UCSD-AML1 (cell line): ENCODE measurements around the gene DYNLT3.

ENCODE experiments used
- DNase-seq: peaks from one replicate; lab custom pipeline; 2025; ENCODE audit not compliant: unreplicated experiment; lab: John Stamatoyannopoulos, UW

Gene DYNLT3, protein sequence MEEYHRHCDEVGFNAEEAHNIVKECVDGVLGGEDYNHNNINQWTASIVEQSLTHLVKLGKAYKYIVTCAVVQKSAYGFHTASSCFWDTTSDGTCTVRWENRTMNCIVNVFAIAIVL

DNA sequence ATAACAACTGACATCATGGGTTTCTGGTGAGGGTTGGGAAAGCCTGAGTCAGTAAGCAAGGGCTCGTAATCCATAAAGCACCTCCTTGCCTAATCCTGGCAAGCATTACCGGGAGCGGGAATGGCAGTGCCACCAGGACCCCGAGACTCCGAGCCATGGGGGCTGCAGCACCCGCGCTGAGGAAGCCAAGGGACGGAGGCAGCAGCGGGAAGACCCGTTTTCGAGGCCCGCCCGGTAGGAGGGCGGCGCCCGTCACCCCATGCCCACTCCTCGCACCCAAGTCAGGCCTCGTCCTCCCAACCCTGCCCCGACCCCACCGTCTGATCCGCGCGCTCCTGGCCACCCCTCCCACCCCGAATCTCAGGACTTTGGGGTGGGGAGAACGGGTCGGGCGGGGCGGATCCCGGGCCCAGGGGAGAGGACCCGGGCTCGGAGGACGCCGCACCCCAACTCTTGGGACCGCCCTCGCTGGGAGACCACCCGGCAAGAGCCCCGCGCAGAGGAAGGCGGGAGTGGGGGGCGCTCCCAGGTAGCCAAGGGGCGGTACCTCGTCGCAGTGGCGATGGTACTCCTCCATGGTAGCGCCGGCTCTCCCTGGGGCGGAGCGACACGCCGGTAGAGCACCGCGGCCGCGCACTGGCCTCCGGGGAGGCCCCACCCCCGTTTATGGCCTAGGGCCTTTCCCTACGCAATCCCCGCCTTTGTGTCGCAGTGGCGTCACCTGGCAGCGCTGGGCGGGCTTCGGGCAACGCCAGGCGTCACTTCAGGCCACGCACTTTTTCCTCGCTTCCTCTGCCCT, at the start of gene DYNLT3:
Gene DYNLT3, minus strand, starts transcription at position 638 of the 799 bp plus-strand sequence. Its CDS starts 61 bp downstream, at position 577.
- DNase-seq = no peak

DNA sequence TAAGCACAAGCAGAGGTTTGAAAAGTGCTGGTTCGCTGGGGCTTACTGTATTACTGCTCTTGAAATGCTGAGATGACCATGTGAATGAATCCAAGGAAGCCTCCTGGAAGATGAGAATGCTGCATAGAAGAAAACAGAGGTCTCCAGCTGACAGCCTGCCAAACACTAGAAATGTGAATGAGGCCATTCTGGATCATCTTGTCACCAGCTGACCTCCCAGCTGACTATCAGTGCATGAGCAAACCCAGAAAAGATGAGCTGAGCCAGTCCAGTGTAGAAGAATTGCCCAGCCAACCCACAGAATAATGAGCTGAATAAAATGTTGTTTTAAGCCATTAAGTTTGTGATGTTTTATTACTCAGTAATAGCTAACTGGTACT, 49.1 kb upstream of the DYNLT3 start:
- DNase-seq = no peak

DNA sequence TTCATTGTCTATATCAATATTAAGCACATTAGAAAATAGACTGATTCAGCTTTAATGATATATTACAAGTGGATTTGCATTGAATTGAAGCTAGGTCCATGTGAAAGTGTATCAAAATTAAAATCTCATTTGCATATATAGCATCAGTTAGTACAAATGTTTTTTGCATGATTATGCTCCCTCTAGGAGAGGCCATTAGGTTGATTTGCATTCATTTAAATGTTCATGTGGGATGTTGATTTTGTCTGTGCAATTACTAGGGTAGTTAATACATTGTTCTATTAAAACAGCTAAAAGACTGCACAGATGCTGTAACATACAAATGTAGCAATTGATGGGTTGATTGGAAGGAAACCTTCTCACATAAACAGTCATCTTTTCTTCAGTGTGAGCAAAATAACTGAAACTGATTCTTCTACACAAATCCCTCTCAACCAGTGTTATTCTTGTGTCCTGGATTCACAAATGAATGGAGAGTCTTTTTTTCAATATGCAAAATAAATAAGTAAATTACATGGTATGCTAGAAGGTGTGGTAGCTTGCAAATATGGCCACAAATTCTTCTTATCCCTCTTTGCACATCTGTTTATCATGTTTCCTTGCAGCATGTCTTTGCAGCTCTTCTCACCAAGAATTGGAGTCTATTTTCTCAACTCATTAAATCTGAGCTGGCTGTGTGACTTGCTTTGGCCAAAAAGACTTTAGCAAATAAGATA, 48.6 kb upstream of the DYNLT3 start:
- no peak for DNase-seq

GRCh38 chrX:37894725-37895124, 47.4 kb upstream of the DYNLT3 start:
- no peak for DNase-seq

DNA sequence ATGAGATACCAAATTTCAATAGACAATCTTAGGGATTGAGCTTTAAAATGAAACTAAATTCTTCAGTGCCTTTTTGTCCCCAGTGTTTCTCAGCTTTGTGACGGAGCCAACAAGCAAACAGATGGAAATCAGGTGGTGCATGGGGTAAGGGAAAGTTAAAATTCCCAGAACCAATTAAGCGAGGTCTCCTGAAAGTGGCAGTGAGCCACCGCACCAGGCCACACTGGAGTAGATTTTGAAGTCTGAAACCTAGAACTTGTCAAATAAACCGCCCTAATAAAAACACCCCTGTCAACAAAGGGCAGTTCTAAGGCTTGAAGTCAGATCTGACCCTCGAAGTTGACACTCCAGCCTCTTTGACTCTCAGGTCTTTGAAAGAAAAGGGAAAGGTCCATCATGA, 40.6 kb upstream of the DYNLT3 start:
- DNase-seq = no peak

GRCh38 chrX:37887347-37887746, 40.0 kb upstream of the DYNLT3 start:
- no peak for DNase-seq

DNA sequence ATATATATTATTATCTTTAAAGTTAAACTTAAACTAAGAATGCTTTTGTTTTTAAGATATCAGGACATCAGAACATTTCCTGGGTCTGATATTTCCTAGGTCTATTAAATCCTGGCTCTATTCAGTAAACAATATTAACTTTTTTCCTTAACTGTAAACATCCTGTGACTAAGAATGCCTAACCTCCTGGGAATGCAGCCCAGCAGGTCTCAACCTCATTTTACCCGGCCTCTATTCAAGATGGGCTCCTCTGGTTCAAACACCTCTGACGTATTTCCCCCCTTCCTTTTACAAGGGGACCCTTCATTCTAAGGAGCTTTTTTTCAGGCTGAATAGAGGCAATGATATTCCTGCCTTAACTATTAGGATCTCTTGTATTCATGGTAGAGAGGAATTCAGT, 35.8 kb upstream of the DYNLT3 start:
- DNase-seq = no peak

DNA sequence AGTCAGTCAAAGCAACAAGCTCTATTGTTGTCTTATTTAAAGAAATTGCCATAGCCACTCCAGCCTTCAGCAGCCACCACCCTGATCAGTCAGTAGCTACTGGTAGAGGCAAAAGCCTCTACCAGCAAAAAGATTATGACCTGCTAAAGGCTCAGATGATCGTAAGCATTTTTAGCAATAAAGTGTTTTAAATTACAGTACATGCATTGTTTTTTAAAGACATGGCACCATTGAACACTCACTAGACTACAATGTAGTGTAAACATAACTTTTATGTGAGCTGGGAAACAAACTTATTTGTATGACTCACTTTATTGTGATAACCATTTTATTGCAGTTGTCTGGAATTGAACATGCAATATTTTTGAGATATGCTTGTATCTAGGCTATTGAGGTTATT, 32.3 kb upstream of the DYNLT3 start:
- DNase-seq = no peak

GRCh38 chrX:37876716-37877115, 29.3 kb upstream of the DYNLT3 start:
- no peak for DNase-seq

- DNase-seq = no peak
These were observed 28.3 kb upstream of the DYNLT3 start for GRCh38 chrX:37875675-37876074.

GRCh38 chrX:37873220-37873619, 25.8 kb upstream of the DYNLT3 start:
- DNase-seq = no peak

DNA sequence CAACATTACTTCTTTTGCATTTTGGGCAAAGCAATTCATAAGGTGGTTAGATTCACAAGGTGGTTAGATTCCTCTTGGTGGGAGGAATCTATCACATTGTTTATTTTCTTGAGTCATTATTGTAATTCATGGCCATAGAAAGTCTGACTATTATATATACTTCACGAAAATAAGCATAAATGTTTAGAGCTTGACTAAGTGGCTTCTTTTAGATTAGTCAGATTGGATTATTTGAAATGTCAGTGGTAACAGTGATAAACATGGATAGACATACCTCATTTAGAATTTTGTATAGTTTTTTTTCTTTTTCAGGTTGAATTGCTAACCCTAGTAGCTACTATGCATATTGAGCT, 24.9 kb upstream of the DYNLT3 start:
- DNase-seq = no peak

DNA sequence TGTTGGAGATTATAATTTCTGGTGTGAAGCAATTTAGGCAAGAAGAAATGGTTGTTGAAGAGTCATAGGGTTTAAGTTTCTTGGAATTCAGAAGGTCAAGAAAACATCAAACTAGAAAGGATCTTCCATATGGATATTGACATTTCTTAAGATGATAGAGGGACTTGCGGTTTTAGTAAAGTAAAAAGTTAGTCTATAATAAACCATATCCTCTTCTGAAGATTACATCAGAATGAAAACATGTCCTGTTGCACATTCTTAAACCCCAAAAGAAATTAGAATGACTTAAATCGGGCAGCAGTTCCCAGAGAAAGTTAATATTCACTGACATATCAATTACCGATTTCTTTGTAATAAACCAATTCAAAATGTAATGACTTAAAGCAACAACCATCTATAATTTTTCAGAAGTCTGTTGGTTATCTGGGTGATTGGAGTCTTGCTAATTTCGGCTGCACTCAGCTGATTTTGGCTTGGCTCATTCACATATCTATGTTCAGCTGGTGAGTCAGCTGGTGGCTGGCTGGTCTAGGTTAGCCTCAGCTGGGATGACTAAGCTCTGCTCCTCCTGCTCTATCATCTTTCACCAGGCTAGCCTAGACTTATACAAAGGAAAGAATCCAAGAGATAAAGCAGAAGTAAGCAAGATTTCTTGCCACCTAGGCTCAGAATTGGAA, 24.4 kb upstream of the DYNLT3 start:
- no peak for DNase-seq

DNA sequence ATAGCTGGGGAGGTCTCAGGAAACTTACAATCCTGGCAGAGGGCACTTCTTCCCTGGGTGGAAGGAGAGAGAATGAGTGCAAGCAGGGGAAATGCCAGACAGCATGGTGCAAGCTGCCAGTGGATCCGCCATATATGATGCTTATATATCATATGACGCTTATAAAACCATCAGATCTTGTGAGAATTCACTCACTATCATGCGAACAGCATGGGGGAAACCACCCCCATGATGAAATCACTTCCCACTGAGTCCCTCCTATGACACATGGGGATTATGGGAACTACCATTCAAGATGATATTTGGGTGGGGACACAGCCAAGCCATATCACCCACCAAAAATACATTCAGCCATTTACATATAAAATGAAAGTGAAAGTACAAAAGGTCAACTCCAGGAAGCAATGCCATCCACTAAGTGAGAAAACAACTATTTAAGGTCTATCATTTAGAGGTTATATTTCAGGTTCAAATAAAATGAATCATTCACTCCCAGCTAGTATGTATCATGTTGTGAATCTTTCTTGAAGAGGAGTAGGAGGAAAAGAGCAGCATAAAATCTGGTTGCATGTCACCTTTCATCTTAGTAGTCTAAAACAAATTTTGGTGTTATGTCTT, 20.3 kb upstream of the DYNLT3 start:
- DNase-seq = no peak

DNA sequence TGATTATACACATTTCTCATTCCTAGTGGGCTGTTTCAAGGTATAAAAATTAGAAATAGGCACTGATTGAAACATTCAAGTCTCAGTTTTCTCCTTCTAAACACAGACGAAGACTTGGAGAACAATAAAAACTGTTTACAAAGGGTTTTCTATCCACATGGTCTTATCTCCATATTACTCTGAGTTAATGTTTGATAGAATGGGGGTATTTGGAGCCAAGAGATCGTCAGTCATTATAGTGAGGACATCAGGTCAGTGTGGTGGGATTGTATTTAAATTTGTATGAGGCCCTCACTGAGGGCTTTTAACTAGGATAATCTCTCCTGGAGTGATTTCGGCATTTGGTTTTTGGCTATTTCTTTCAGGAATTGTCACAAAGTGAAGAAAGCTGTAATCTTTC, 16.4 kb upstream of the DYNLT3 start:
- DNase-seq = no peak

- DNase-seq = no peak
These were observed 15.5 kb upstream of the DYNLT3 start for GRCh38 chrX:37862851-37863250.

DNA sequence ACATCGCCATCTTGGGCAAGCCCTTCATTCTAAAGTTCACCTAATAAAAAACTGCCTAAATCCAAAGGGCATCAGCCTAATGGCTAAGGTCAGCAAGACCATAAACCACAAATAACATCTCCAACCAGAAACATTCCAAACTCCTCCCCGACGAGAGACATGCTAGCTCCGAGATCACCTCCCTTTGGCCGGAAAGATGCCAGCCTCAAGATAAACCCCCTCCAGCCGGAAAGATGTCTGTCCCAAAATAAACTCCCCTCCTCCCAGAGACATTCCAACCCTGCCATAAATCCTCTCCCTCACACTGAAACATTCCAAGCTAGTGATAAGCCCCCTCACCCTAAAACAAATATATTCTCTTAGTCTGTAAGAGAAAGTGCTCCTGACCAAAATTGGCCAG, 13.3 kb upstream of the DYNLT3 start:
- no peak for DNase-seq

- DNase-seq = no peak
These were observed 7.4 kb upstream of the DYNLT3 start for GRCh38 chrX:37854748-37855147.

DNA sequence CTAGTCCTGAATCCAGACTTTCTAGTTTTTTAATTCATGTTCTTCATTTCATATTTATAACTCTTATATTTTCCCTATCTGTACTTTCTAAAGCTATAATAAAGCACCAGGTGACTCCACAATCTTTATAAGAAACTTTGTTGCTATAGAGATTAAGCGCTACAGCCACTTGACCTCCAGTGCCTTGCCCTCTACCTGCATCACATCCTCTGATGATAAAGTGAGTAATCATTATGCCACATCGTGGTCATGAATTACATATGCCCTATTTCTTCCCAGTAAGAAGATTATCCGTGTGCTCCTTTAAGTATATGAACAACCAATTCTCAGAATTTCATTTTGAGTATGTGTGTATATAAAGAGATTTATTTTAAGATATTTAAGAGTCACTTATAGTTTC, 6.8 kb upstream of the DYNLT3 start:
- no peak for DNase-seq

GRCh38 chrX:37847733-37848197, 394 bp upstream of the DYNLT3 start:
- no peak for DNase-seq

DNA sequence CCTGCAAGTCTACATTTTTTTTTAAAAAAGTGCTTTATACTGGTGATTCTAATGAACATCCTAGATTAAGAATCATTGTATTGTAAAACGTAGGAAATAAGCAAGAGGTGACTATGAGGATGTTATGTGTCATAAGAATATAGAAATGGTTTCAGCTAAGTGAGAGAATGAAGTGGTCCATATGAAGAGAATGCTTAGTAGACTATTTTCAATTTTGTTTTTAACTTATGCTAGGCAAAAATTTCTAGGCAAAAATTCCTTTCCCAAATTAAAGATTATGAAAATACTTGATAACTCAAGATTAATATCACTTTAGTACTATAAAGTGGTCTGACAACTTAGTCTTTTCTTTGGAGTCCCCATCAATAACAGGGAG, 825 bp downstream of the DYNLT3 start:
- no peak for DNase-seq
